Hematopoietic multipotent progenitor cell (in vitro differentiated cells): ENCODE data around the gene TSTD2. TPM values are rescaled to one million over a fixed set of nuclear protein-coding genes. Genes with fewer than 3 reads are reported as not detected.

Experiments used
- total RNA-seq: library from RNA; depleted of rRNA; stranded (reverse); fragments of >200 nt; gene quantifications from one replicate; pipeline ENCODE4 v1.2.3, GENCODE V29; 2012

Gene TSTD2
- total RNA-seq, 1 donor: 15.1 TPM

Other genes starting within 250 kb of the TSTD2 start
- gene TDRD7, start 221.3 kb downstream of the TSTD2 start, total RNA-seq: 5.4 TPM
- 1.6 TPM for gene TMOD1, start 131.7 kb downstream of the TSTD2 start, total RNA-seq
- 16.2 TPM for gene NCBP1, start 453 bp upstream of the TSTD2 start, total RNA-seq
- gene XPA, start 64.0 kb upstream of the TSTD2 start, total RNA-seq: 4.3 TPM
- not detected for gene FOXE1, start 219.9 kb upstream of the TSTD2 start, total RNA-seq